ENCODE results near the gene BPNT1. TPM values are rescaled to one million over a fixed set of nuclear protein-coding genes. Genes with fewer than 3 reads are reported as not detected.

BPNT1 gene
- total RNA-seq, 4 donors from 2014 or later: 14.4 to 26.0 (median 19.3) TPM

MicroRNAs encoded within 50 kb of the gene (microRNA counts, 767-probe panel; counts per million panel counts)
- microRNA hsa-miR-194-5p (0 to 358 counts per million in 2 donors), microRNA hsa-miR-215 (0 to 358 counts per million in 2 donors)

Small RNA genes lying within 50 kb of the gene (microRNA-seq; reads per million reads assigned to microRNA genes)
- gene MIR194-1 (ENCODE audit: borderline number of aligned reads in 1 of 2, borderline replicate concordance in 2 of 2): 0 to 0.57 reads per million in 2 donors
- gene MIR215 (ENCODE audit: borderline number of aligned reads in 1 of 2, borderline replicate concordance in 2 of 2): 2.0 to 2.8 reads per million in 2 donors

Other genes with a start within 250 kb of the BPNT1 start
- gene SLC30A10, start 161.2 kb downstream of the BPNT1 start, total RNA-seq: under 1 TPM; 0.15 to 0.59 (median 0.44) TPM
- 10 to 100 TPM; 30.6 to 43.2 (median 40.9) TPM for gene EPRS1, start 43.3 kb downstream of the BPNT1 start, total RNA-seq
- 10 to 100 TPM; 62.3 to 87.6 (median 79.2) TPM for gene IARS2, start 4.3 kb upstream of the BPNT1 start, total RNA-seq
- gene RAB3GAP2, start 182.7 kb upstream of the BPNT1 start, total RNA-seq: 10 to 100 TPM; 14.7 to 24.2 (median 19.9) TPM